ENCODE data around the gene KRABD2.
"Not testable (repeated sequence)": the region's sequence is repeated elsewhere in the genome, so short reads cannot be mapped to it uniquely, and the experiment has no call there.

Gene KRABD2

DNA sequence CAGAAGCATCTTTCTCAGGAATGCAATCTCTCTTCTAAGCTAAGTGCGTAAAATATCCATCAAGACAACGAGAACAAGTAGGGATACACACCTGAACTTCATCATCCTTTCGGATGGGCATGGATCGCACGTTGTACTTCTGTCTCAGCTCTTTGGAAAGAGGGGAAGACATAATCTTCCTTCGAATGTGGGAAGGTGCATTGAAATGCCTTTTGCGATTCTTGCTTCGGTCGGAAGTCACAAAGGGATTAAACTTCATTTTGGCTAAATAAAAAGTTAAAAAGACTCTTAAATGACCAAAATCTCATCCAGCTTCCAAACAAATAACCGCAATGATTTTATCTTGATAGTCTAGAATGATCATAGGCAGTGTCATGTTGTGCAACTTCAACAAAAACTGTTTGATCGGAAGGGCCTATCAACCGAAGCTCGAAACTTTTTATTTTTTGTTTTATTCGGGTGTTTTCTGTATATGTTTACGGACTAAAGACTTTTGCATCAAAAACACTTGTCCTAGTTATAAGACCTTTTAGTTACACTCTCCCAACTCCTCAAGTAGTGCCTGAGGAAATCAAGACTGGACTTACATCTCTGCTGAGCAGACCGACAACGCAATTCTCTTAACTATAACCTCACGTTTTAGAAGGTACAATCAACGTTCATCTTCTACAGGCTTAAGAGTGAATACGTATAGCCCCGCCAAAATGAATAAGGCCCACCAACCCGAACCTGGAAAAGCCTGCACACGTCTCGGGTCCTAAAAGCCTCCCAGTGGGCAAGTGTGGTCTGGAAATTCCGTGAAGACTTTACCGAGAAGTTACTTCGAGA lies 5.8 kb upstream of the KRABD2 start:
- Histone ChIP-seq H3K4me1 (ENCODE audit: control insufficient read depth, insufficient read depth, low read length) (peaks cover 23% of the 10 kb centered on the region), H3K36me3 (ENCODE audit: control insufficient read depth, insufficient read depth, low read length) (peaks cover 40% of the 10 kb centered on the region), H3K4me3 (ENCODE audit: low read length) (peak overlapping the region; percentile 94), H3K27ac (ENCODE audit: low read length) (peak overlapping the region; percentile 79), H3K9me3 (replicated peaks; ENCODE audit: control insufficient read depth, low read depth, low read length) (no peaks in the 10 kb centered on the region), H3K27me3 (ENCODE audit: control insufficient read depth, insufficient read depth, low read length) (no peaks in the 10 kb centered on the region)
- 0% methylated on average over 2 of the region's 27 CpGs for WGBS (ENCODE audit: insufficient coverage)
- no peak for DNase-seq

DNA sequence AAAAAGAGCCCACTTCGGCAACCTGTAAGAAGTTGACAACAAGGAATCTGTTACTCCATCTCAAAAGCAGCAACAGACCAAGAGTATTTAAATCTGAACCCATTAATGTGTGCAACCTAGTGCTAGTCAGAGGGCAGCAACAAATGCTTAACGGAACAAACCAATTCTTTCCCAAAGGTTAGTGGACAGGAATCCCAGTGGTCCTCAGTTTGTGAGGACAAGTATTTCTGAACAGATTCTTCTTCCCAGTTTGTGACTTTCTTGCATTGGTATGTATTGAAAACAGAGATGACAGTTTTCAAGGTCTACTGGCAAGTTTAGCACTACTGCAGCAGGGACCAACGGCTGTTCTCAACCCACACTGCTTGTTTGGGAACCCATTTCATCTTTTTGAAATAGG lies 3.5 kb upstream of the KRABD2 start:
- no peaks in the 10 kb centered on the region for H3K9me3 ChIP-seq (replicated peaks; ENCODE audit: control insufficient read depth, low read depth, low read length)
- H3K27me3 ChIP-seq (ENCODE audit: control insufficient read depth, insufficient read depth, low read length), result no peaks in the 10 kb centered on the region
- H3K27ac ChIP-seq (ENCODE audit: low read length), result no peak overlapping the region
- no peak for DNase-seq
- WGBS (ENCODE audit: insufficient coverage), result no CpG with 5 or more reads among the region's 3 CpGs
- no peak overlapping the region for H3K4me3 ChIP-seq (ENCODE audit: low read length)
- peaks cover 40% of the 10 kb centered on the region for H3K36me3 ChIP-seq (ENCODE audit: control insufficient read depth, insufficient read depth, low read length)
- peaks cover 33% of the 10 kb centered on the region for H3K4me1 ChIP-seq (ENCODE audit: control insufficient read depth, insufficient read depth, low read length)

DNA sequence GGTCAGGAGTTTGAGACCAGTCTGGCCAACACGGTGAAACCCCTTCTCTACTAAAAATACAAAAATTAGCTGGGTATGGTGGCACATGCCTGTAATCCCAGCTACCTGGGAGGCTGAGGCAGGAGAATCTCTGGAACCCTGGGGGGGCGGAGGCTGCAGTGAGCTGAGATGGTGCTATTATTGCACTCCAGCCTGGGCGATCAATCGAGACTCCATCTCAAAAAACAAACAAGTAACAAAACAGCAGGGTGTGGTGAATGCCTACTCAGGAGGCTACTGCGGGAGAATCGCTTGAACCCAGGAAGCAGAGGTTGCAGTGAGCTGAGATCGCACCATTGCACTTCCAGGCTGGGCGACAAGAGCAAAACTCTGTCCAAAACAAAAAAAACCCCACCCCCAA lies 1.6 kb upstream of the KRABD2 start:
- peaks cover 40% of the 10 kb centered on the region for H3K36me3 ChIP-seq (ENCODE audit: control insufficient read depth, insufficient read depth, low read length)
- no CpG with 5 or more reads among the region's 8 CpGs for WGBS (ENCODE audit: insufficient coverage)
- H3K4me1 ChIP-seq (ENCODE audit: control insufficient read depth, insufficient read depth, low read length), result peaks cover 26% of the 10 kb centered on the region
- H3K9me3 ChIP-seq (replicated peaks; ENCODE audit: control insufficient read depth, low read depth, low read length); H3K27ac ChIP-seq (ENCODE audit: low read length); H3K4me3 ChIP-seq (ENCODE audit: low read length); H3K27me3 ChIP-seq (ENCODE audit: control insufficient read depth, insufficient read depth, low read length); DNase-seq: not testable (repeated sequence)

DNA sequence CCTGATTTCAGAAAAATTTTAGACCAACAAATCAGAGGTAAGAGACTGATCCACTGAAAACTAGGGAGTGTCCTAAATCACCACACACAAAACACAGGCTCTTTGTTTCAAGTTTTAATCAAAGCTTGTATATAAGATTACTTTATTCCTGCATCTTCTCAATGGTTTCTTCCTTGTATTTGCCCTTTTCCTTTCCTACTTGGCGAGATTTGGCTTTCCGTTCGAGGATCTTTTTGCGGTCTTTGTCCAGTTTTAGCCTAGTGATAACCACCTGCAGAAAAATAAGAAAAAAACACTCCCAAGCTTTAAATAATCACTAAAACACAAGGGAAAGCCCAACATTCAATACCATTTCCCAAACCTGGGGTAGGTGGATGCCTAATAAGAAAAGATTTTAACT lies 918 bp upstream of the KRABD2 start:
- no CpG with 5 or more reads among the region's 4 CpGs for WGBS (ENCODE audit: insufficient coverage)
- H3K36me3 ChIP-seq (ENCODE audit: control insufficient read depth, insufficient read depth, low read length), result peaks cover 40% of the 10 kb centered on the region
- no peak overlapping the region for H3K27ac ChIP-seq (ENCODE audit: low read length)

DNA sequence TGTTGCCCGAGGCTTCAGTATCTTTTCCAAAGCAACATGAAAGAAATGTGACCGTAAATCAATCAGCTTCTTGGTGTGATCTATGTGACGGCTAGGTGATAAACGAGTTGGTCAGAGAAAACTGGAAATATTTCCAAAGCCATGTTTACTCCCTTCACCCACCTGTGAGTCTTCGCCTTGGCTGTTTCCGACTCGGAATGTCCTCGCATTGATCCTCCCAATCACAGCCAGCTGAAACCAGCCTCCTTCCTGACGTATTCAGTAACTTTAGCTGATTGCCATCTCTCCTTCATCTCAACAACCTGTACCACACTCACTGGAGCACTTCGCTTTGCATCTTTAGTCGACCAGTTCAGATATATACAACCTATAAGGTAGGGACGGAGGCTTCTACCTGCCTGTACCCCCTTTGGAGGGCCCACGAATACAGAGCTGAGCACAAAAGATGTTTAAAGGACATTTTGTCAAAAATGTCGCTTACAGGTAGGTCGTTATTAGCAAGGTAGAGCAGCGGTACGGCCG lies 705 bp downstream of the KRABD2 start:
- peak overlapping the region; percentile 88 for H3K4me3 ChIP-seq (ENCODE audit: low read length)
- peaks cover 22% of the 10 kb centered on the region for H3K4me1 ChIP-seq (ENCODE audit: control insufficient read depth, insufficient read depth, low read length)
- peak overlapping the region; percentile 93 for H3K27ac ChIP-seq (ENCODE audit: low read length)
- peak; percentile 43 for DNase-seq
- no peaks in the 10 kb centered on the region for H3K9me3 ChIP-seq (replicated peaks; ENCODE audit: control insufficient read depth, low read depth, low read length)
- WGBS (ENCODE audit: insufficient coverage), result 16% methylated on average over 9 of the region's 18 CpGs
- H3K27me3 ChIP-seq (ENCODE audit: control insufficient read depth, insufficient read depth, low read length), result no peaks in the 10 kb centered on the region
- H3K36me3 ChIP-seq (ENCODE audit: control insufficient read depth, insufficient read depth, low read length), result peaks cover 41% of the 10 kb centered on the region

More for the DNA sequence above, 918 bp upstream of the KRABD2 start:
- DNase-seq, result no peak
- no peaks in the 10 kb centered on the region for H3K9me3 ChIP-seq (replicated peaks; ENCODE audit: control insufficient read depth, low read depth, low read length)
- H3K4me1 ChIP-seq (ENCODE audit: control insufficient read depth, insufficient read depth, low read length), result peaks cover 28% of the 10 kb centered on the region
- no peak overlapping the region for H3K4me3 ChIP-seq (ENCODE audit: low read length)
- no peaks in the 10 kb centered on the region for H3K27me3 ChIP-seq (ENCODE audit: control insufficient read depth, insufficient read depth, low read length)

DNA sequence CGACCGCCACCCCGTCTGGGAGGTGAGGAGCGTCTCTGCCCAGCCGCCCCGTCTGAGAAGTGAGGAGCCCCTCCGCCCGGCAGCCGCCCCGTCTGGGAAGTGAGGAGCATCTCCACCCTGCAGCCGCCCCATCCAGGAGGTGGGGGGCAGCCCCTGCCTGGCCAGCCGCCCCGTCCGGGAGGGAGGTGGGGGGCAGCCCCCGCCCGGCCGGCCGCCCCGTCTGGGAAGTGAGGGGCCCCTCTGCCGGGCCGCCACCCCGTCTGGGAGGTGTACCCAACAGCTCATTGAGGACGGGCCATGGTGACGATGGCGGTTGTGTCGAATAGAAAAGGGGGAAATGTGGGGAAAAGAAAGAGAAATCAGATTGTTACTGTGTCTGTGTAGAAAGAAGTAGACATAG lies 2.6 kb downstream of the KRABD2 start:
- 86% methylated on average over 15 of the region's 26 CpGs for WGBS (ENCODE audit: insufficient coverage)
- H3K36me3 ChIP-seq (ENCODE audit: control insufficient read depth, insufficient read depth, low read length), result peaks cover 38% of the 10 kb centered on the region
- peaks cover 22% of the 10 kb centered on the region for H3K4me1 ChIP-seq (ENCODE audit: control insufficient read depth, insufficient read depth, low read length)

DNA sequence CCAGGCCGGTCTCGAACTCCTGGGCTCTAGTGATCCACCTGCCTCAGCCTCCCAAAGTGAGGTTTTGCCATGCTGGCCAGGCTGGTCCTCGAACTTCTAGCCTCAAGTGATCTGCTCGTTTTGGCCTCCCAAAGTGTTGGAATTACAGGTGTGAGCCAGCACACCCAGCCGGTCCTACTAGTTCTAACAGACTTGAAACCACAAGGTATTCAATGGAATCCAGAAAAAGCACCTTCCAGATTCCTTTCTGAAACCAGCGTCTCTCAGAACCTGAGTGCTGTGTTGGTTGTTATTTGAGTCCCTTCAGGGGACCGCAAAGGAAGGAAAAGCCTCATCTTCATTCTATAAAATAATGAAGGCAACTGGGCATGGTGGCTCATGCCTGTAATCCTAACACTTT lies 4.1 kb downstream of the KRABD2 start:
- Histone ChIP-seq H3K36me3 (ENCODE audit: control insufficient read depth, insufficient read depth, low read length) (peaks cover 35% of the 10 kb centered on the region), H3K4me1 (ENCODE audit: control insufficient read depth, insufficient read depth, low read length) (peaks cover 22% of the 10 kb centered on the region), H3K9me3 (replicated peaks; ENCODE audit: control insufficient read depth, low read depth, low read length) (no peaks in the 10 kb centered on the region), H3K4me3 (ENCODE audit: low read length) (no peak overlapping the region), H3K27ac (ENCODE audit: low read length) (no peak overlapping the region), H3K27me3 (ENCODE audit: control insufficient read depth, insufficient read depth, low read length) (no peaks in the 10 kb centered on the region)
- 96% methylated on average over 5 of the region's 7 CpGs for WGBS (ENCODE audit: insufficient coverage)
- no peak for DNase-seq

More for the DNA sequence above, 2.6 kb downstream of the KRABD2 start:
- H3K9me3 ChIP-seq (replicated peaks; ENCODE audit: control insufficient read depth, low read depth, low read length); H3K4me3 ChIP-seq (ENCODE audit: low read length); H3K27ac ChIP-seq (ENCODE audit: low read length); H3K27me3 ChIP-seq (ENCODE audit: control insufficient read depth, insufficient read depth, low read length); DNase-seq: not testable (repeated sequence)

DNA sequence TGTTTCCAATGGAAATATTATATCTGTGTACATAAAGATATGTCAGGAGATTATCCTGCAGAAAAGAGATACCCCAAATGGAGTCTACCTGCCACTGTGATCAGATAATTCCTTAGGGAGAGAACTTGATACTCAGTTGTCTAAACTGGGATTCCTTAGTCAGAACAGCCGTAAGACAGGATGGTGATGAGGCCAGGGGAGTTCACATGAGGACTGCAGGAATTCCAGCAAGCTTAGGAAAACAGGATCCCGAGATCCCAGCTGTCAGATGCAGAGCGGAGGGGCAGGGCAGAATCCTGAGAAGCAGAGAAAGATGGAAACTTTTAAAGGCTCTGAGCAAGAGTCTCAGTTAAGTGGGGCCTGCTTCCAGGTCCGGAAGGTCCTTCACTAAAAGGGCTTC lies 4.7 kb downstream of the KRABD2 start:
- Histone ChIP-seq H3K36me3 (ENCODE audit: control insufficient read depth, insufficient read depth, low read length) (peaks cover 34% of the 10 kb centered on the region), H3K27ac (ENCODE audit: low read length) (no peak overlapping the region), H3K4me3 (ENCODE audit: low read length) (no peak overlapping the region), H3K4me1 (ENCODE audit: control insufficient read depth, insufficient read depth, low read length) (peaks cover 20% of the 10 kb centered on the region), H3K9me3 (replicated peaks; ENCODE audit: control insufficient read depth, low read depth, low read length) (no peaks in the 10 kb centered on the region), H3K27me3 (ENCODE audit: control insufficient read depth, insufficient read depth, low read length) (no peaks in the 10 kb centered on the region)
- WGBS (ENCODE audit: insufficient coverage), result 31% methylated on average over 2 of the region's 4 CpGs
- no peak for DNase-seq

DNA sequence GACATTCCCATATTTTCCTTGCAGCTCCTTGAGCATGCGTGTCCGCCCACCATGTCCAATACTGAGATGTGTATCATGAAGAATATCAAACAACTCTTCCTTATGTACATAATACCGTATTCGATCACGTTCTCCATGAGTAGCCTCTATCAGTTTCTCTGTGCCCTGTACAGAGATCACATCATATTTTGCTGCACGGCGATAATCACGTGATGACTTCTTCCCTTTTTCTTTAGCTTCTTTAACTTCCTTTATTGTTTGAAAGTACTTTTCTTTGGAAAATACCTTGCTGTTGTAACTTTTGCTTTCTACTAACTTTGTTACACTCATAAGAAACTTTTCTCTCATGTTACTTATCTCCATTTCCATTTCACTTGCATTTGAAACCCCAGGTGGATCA lies 6.6 kb downstream of the KRABD2 start:
- no peaks in the 10 kb centered on the region for H3K27me3 ChIP-seq (ENCODE audit: control insufficient read depth, insufficient read depth, low read length)
- peaks cover 37% of the 10 kb centered on the region for H3K36me3 ChIP-seq (ENCODE audit: control insufficient read depth, insufficient read depth, low read length)
- no peak overlapping the region for H3K27ac ChIP-seq (ENCODE audit: low read length)
- H3K4me1 ChIP-seq (ENCODE audit: control insufficient read depth, insufficient read depth, low read length), result peaks cover 10% of the 10 kb centered on the region
- no peak overlapping the region for H3K4me3 ChIP-seq (ENCODE audit: low read length)
- WGBS (ENCODE audit: insufficient coverage), result 100% methylated on average over 5 of the region's 8 CpGs
- DNase-seq, result no peak
- H3K9me3 ChIP-seq (replicated peaks; ENCODE audit: control insufficient read depth, low read depth, low read length), result no peaks in the 10 kb centered on the region

DNA sequence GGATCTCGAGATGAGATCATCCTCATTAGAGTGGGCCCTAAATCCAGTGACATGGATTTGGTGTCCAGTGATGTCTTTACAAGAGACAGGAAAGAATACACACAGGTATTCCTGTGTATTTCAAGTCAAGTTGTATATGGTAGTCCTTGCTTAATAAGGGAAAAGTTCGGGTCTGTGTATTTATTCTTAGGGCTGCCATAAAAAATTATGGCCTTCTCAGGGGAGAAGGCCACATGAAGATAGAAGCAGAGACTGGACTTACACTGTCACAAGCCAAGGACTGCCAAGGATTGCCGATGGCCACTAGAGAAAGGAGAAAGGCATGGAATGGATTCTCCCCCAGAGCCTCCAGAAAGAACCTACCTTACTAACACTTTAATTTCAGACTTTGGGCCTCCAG lies 8.3 kb downstream of the KRABD2 start:
- no peaks in the 10 kb centered on the region for H3K9me3 ChIP-seq (replicated peaks; ENCODE audit: control insufficient read depth, low read depth, low read length)
- 90% methylated on average over 2 of the region's 3 CpGs for WGBS (ENCODE audit: insufficient coverage)
- no peaks in the 10 kb centered on the region for H3K27me3 ChIP-seq (ENCODE audit: control insufficient read depth, insufficient read depth, low read length)
- no peak for DNase-seq
- peaks cover 41% of the 10 kb centered on the region for H3K36me3 ChIP-seq (ENCODE audit: control insufficient read depth, insufficient read depth, low read length)
- no peak overlapping the region for H3K27ac ChIP-seq (ENCODE audit: low read length)
- peaks cover 10% of the 10 kb centered on the region for H3K4me1 ChIP-seq (ENCODE audit: control insufficient read depth, insufficient read depth, low read length)
- no peak overlapping the region for H3K4me3 ChIP-seq (ENCODE audit: low read length)
